Measurements from ENCODE around the gene CENPL.
"Not testable (repeated sequence)": the region's sequence is repeated elsewhere in the genome, so short reads cannot be mapped to it uniquely, and the experiment has no call there.

Gene CENPL, protein sequence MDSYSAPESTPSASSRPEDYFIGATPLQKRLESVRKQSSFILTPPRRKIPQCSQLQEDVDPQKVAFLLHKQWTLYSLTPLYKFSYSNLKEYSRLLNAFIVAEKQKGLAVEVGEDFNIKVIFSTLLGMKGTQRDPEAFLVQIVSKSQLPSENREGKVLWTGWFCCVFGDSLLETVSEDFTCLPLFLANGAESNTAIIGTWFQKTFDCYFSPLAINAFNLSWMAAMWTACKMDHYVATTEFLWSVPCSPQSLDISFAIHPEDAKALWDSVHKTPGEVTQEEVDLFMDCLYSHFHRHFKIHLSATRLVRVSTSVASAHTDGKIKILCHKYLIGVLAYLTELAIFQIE

DNA sequence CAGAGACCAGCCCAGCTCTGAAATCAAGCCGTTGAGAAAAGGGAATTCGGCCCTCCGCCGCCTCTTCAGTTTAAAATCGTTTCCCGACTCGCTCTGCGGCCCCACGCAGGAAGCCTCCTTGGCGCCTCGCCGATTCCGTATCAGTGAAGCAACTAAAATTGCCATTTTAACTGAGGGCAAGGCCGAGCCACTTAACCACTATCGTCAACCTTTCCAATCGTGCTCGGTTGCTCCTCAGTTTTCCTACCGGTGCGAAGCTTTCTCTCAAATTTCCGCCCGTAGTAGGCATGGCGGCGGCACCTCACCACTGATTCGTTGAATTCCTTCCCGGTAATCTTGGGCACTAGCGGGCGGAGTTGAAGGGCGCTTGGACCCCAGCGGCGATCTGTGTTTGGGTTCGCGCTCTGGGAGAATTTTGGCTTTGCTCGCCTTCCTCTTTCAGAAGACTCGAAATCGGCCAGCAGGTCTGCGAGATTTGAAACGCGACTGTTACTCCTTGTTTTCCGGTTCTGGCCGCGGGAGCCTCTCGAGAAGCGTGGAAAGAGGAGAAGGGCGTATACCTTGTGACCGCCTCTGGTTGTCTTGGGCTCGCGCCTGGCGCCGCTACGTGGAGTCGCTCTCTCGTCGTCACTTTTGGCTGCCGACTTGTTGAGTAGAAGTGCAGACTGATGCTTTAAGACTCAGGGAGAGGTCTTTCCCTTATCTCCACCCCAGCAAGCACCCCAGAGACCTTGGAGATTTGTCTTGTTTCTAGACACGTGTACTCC is at the start of gene CENPL, which contains the start of gene DARS2:
TSS of gene CENPL (minus strand) at position 569 of the 767 bp plus-strand sequence. CDS start 13,584 bp downstream, outside the sequence.
TSS of gene DARS2 (plus strand) at position 359 of the 767 bp plus-strand sequence. CDS start 557 bp downstream, outside the sequence.
- DNase-seq (ENCODE audit: low read depth) = peak; percentile 99

DNA sequence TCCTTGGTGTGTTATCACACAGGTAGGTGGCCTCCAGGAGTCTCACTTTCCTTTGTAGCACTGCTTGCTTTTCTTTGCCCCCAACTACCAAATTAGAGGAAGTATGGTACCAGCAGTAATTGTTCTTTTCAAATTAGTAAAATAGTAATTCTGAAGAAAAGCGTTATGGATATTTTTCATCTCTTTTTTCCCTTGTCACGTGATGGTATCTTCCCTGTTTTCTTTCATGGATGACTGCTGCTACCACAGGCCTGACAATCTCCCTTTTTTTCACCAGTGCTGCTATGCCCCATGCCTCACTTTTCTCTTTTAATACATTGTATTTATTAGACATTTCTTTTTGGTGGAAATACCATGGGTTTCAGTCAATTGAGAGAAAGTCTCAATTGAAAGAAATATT is 46.8 kb upstream of the CENPL start:
- no peak for DNase-seq (ENCODE audit: low read depth)

DNA sequence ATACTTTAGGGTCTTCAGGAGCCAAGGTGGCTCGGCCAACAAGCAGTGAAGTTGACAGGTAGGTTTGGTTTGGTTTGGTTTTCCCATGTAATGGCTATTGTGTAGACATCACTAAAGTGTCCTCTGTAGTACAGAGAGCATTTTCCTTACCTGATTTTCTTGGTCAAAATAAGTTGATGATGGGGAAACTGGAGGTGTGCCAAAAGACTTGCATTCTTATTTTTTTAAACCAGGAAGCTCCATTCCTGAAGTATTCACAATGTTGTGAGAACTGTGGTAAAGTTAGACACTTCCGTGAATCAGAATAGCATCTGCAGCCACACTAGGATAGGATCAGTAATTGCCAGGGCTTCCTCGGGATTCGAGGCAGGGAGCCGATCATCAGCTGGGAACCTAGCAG is 46.4 kb upstream of the CENPL start:
- no peak for DNase-seq (ENCODE audit: low read depth)

DNA sequence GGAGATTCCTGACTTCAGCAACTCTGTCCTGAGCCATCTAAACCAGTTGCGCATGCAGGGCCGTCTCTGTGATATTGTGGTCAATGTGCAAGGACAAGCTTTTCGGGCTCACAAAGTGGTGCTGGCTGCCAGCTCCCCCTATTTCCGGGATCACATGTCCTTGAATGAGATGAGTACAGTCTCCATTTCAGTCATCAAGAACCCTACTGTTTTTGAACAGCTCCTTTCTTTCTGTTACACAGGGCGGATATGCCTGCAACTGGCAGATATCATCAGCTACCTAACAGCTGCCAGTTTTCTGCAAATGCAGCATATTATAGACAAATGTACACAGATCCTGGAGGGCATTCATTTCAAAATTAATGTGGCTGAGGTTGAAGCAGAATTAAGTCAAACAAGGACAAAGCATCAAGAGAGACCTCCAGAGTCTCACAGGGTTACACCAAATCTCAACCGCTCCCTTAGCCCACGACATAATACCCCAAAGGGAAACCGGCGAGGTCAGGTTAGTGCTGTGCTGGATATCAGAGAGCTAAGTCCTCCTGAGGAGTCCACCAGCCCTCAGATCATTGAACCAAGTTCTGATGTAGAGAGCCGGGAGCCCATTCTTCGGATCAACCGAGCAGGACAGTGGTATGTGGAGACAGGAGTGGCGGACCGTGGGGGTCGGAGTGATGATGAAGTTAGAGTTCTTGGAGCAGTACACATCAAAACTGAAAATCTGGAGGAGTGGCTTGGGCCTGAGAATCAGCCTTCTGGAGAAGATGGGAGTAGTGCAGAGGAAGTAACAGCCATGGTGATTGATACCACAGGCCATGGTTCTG is 45.8 kb upstream of the CENPL start:
- DNase-seq (ENCODE audit: low read depth) = no peak

DNA sequence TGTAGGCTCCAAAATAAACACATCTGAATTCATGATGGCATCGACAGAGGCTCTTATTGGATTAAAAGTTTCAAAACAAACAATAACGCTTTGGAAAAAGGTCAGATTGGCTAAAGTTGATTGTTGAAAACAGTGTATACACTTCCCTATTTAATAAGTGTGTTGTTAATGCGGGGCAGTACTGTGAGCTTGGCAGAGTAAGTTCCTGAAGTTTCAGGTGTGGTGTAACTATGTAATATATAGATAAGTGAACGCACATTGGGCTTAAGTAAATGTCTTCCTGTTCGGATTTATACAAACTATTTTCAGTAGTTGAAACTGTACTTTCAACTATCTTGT is 44.3 kb upstream of the CENPL start:
- no peak for DNase-seq (ENCODE audit: low read depth)

DNA sequence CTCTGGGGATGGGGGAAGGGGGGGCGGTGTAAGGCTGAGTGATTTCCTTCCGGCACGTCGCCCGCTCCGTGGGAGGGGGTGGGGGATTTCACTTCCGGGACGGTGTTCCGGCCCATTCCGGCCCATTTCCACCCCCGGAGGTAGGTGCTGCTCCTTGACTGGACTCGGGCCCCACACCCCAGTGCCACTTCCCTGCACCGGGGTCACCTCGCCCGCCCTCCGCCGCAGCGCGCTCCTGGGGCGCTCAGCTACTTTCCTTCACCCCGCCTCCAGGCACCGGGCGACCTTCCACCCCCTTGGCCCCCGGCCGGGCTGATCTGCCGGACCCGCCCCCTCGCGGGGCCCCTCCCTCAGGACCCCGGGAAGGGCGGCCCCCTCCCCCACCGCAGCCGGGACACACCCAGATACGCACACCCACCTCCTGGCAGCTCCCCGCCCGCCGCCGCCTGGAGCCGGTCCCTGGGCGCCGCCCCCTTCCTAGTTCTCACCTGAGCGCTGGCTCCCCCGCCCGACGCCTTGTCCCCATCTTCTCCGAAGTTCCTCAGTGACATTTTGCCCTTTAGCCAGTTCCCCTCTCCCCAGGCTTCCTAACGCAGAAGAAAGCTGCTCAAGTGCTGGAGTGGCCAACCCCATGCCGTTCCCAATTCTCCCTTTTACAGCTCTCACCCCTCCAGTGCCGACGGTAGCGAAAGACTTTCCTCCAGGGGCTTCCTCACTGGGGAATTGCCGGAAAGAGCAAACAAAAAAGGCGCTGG is 43.8 kb upstream of the CENPL start, which contains the start of gene ZBTB37:
TSS of gene ZBTB37 (plus strand) at position 115 of the 755 bp plus-strand sequence. CDS start 1,846 bp downstream, outside the sequence.
- no peak for DNase-seq (ENCODE audit: low read depth)

DNA sequence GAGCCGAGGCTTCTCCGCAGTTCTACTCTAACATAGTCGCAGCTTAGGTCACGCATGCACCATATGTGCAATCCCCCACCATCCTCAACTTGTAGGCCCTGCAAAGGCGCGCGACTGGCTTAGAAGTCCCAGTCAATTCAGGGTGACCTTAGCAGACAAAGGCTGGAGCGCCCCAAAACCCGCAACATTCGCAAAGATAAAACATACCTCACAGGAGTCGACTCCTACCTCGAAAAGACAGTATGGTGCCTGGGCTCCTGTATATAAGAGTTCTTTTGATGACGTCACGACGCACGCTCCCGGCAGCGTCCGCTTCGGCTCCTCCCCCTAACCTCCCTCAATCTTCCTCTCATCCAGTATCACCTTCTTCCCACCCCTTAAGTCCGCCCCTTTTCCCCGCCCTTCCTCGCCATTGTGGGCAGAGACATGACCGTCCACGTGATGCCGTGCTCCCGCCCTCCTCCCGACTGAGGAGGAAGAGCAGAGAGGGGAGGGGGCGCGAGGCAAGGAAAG is 43.1 kb upstream of the CENPL start, which contains the start of gene GAS5:
TSS of gene GAS5 (minus strand) at position 237 of the 513 bp plus-strand sequence.
- peak; percentile 100 for DNase-seq (ENCODE audit: low read depth)

DNA sequence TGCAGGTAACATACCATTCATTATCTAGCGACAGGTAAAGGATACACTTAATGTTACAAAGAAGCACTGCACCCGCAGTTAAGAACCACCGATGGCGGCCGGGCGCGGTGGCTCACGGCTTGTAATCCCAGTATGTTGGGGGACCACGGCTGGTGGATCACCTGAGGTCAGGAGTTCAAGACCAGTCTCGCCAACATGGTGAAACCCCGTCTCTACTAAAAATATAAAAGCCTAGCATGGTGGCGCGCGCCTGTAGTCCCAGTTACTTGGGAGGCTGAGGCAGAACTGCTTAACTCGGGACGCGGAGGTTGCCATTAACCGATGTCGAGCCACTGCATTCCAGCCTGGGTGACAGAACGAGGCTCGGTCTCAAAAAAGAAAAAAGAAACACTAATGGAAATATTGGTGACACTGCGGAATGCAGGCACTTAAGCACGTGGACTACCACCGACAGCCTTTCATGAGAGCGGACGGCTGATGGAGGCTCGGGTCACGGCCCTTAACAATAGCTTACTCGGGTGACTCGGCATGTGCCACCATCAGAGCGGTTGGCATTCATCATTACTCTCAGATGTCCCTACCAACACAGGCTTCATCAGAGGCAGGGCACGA is 42.6 kb upstream of the CENPL start:
- DNase-seq (ENCODE audit: low read depth) = no peak

DNA sequence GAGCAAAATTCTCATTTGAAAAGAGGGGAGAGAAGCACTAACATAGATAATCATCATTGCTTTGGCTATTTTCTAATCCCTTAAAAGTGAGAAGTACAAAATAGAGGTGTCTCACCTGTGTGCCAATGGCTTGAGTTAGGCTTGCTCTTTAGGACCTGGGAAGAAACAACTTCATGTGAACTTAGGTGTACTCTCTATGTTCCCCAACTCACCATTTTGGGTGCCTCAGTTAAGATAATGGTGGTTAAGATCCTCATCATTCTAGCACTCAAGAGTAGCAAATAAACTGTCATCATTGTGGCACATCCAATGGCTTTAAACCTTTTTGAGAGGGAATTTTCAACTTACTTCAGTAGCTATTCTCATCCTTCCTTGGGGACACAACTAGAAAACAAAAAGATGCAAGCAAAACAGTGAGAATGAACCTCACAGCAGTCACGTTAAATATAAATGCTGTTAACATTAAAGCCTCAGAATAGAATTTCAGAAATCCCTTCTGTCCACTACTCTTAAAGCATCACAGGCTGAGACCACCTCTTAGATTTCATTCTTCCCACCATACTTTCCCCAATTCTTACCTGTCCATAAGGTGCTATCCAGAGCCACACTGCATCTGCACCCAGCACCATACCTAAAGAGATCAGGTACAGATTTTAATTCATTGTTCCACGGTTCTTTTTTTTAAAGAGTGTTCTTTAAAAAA is 41.9 kb upstream of the CENPL start:
- DNase-seq (ENCODE audit: low read depth) = no peak

DNA sequence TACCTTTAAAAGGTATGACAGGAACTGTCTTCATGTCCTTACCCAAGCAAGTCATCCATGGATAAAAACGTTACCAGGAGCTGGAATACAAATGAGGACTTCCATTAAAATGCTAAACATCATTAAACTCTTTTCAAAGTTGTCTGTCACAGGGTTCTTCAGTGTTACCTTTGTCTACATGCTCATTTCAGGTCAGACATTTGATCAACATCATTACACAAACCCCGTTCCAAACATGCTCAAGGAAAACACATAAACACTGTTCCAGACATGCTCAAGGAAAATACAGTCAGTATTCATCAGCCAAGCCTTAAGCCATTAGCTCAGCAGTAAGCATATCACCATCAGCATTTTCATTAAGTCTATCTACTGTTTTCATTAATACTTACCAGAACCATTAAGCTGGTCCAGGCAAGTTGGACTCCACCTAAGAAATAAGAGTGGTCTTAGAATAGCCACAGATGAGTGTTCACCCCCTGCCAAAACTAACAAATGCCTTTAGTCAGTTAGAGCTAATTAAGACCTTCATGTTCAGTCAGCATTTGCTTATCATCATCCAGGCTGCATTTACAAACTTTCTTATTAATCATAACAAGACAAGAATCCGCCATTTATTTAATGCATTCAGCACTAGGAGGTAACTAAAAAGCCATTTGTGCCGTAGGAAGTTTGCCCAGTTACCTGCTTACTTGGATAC is 40.9 kb upstream of the CENPL start:
- DNase-seq (ENCODE audit: low read depth) = no peak

DNA sequence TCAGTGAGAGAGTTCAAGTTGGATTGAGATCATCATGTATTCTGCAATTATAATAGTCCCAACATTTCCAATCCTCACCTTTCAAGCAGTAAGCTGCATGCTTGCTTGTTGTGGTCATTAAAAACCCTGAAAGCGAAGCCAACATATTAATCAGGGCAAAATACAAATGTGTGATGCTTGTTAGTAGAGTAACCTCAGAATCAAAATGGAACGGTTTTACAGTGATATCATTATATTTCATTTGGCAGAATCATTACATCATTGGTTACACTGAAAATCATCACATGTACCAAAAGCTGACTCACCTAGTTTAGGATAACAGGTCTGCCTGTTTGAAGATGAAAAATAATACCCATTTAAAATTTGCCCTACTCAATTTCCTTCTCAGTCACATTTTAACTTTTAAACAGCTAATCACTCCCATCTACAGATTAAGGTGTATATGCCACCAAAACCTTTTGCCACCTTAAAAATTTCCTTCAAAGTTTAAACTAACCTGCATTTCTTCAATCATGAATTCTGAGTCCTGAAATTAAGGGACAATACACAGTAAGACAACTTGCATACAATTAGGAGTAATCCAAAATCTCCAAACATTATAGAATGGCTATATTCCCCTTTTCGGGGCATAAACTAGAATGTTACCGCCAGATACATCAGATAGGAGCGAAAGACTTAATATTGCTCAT is 39.6 kb upstream of the CENPL start:
- DNase-seq (ENCODE audit: low read depth) = no peak

DNA sequence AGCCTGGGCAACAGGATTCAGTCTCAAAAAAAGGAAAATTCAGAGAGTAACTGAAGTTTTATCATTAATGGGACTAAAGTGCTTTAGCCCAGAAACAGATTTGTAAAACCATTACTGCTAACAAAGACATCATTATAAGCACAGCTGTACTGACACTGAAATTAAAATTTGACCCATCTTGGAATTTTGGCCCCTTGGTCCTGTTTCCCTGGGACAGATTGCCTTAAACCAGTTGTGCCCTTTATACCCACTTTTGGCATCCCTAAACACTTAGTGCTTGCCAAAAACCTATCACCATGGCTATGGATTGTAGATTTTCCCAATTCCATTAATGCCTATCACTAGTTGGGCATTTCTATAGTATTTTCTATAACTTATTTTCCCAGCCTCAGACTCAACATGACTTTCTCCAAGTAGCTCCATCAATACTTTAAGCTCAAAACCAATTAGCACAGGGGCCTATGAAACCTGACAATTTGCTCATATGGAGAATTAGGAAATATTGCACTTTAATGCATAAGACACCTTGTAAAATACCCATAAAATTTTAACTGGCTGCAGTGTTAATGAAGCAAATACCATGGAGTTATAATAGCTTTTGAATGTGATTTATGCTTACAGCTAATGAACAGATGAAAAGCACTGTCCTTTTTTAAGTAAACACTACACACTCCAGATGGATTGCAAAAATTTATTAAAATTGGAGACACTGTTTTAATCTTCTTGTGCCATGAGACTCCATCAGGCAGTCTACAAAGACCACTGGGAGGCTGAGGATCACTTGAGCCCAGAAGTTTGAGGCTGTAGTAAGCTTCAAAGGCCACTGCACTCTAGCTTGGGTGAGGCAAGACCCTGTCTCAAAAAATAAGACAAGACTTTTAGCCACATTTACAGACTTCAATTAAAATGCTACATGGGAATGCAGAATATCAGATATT is 38.8 kb upstream of the CENPL start:
- no peak for DNase-seq (ENCODE audit: low read depth)

DNA sequence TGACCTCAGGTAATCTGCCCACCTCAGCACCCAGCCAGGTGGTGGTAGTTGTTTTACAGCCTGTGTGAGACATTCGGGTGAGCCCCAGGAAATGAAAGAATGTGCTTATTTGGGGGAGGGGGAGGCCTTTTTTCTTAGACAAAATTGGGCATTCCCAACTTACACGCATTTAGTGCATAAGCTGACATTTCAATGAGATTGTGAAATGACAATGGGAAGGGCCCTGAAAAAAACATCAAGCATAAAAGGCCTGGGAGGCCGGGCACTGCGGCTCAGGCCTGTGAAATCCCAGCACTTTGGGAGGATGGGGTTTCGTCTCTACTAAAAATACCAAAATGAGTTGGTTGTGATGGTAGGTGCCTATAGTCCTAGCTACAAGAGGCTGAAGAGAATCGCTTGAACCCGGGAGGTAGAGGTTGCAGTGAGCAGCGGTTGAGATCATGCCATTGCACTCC is 38.1 kb upstream of the CENPL start:
- DNase-seq (ENCODE audit: low read depth) = peak; percentile 34

DNA sequence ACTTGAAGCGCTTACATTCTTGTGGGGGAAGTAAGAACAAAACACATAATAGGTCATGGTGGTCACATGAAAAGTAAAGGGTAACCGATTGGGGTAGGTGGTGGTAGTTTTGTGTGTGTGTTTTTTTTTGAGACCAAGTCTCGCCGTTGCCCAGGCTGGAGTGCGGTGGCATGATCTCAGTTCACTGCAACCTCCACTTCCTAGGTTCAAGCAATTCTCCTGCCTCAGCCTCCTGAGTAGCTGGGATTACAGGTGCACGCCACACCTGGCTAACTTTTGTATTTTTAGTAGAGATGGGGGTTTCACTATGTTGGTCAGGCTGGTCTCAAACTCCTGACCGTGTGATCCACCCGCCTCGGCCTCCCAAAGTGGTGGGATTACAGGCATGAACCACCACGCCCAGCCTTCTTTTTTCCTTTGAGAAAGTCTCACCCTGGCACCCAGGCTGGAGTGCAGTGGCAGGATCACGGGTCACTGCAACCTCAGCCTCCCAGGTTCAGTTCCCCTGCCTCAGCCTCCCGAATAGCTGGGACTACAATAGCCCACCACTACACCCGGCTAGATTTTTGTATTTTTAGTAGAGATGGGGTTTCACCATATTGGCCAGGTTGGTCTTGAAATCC is 37.6 kb upstream of the CENPL start:
- DNase-seq (ENCODE audit: low read depth) = peak; percentile 57

DNA sequence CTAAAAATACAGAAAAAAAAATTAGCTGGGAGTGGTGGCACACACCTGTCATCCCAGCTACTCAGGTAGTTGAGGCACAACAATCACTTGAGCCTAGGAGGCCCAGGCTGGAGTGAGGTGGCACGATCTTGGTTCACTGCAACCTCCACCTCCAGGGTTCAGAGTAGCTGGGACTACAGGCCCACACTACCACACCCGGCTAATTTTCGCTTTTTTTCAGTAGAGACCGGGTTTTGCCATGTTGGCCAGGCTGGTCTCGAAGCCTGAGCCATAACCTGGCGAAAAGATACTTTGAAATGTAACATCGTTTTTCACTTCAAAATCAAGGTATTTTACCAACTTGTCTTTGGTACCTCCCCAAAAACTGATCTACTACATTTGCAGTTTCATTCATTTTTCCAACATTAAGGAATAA is 37.1 kb upstream of the CENPL start:
- DNase-seq (ENCODE audit: low read depth) = peak; percentile 48

DNA sequence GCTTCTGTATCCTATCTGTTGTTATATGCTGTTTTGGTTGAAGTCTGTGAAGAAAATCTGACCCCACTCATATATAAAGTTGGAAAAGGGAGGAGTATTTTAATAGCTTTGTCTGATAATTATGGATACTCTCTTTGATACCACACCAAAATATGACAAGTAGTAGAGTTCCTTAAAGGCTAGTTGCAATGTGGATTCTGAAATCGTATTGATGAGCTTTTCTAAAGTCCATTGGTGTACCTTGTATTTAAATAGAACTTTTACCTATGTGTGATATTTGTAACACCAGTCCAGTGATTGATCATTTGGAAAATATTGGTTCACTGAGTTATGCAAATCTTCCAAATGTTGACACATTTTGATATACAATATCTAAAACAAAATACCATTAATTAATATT is 35.4 kb upstream of the CENPL start:
- no peak for DNase-seq (ENCODE audit: low read depth)

DNA sequence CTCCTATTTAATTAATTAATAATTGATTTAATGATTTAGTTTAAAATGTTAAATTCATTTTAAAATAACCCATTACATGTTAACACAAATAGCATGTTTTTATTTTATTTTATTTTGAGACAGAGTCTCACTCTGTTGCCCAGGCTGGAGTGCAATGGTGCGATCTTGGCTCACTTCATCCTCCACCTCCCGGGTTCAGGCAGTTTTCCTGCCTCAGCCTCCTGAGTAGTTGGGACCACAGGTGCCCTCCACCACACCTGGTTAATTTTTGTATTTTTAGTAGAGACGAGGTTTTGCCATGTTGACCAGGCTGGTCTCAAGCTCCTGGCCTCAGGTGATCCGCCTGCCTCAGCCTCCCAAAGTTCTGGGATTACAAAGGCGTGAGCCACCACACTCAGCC is 34.9 kb upstream of the CENPL start:
- not testable (repeated sequence) for DNase-seq (ENCODE audit: low read depth)
